Sigmoid colon (tissue), 7 donors: ENCODE measurements around the gene MAGEB3. TPM values are rescaled to one million over a fixed set of nuclear protein-coding genes. Genes with fewer than 3 reads are reported as not detected.

Source experiments
- DNase-seq: peaks from one replicate; pipeline ENCODE4 v3.0.0-alpha.2; 2019
- H3K27ac ChIP-seq, 4 donors: fragments of 200-600 bp; sonication (generic); one replicate each; pipeline ENCODE4 v1.5.1; 2016 to 2019; ENCODE audit warnings: mild to moderate bottlenecking in 1 of 4
- H3K27me3 ChIP-seq, 3 donors: fragments of 200-600 bp; sonication (generic); one replicate each; pipeline ENCODE4 v1.5.1; 2019; ENCODE audit warnings: mild to moderate bottlenecking in 1 of 3
- H3K36me3 ChIP-seq, 4 donors: fragments of 200-600 bp; sonication (generic); one replicate each; pipeline ENCODE4 v1.5.1; 2016 to 2019
- H3K4me1 ChIP-seq, 4 donors: fragments of 200-600 bp; sonication (generic); one replicate each; pipeline ENCODE4 v1.5.1; 2017 to 2019
- H3K4me3 ChIP-seq, 4 donors: fragments of 200-600 bp; sonication (generic); one replicate each; pipeline ENCODE4 v1.5.1; 2017 to 2019; ENCODE audit warnings: mild to moderate bottlenecking in 2 of 4, moderate library complexity in 1 of 4
- H3K9me3 ChIP-seq, 4 donors: fragments of 200-600 bp in 3 of 4; sonication (generic) in 3 of 4; one replicate each; pipeline versions ENCODE4 v1.5.1 to v1.6.1; 2013 to 2019
- EP300 ChIP-seq, 4 donors: sonication (generic); formaldehyde crosslinking; IDR thresholded peaks; one replicate each; pipeline ENCODE4 v1.6.1; 2017; ENCODE audit warnings: antibody characterized with exemption in 4 of 4
- POLR2A ChIP-seq, 2 donors: fragments of 450-650 bp; IDR thresholded peaks; one replicate each; pipeline ENCODE4 v1.6.1; 2016; ENCODE audit warnings: antibody characterized with exemption in 2 of 2, mild to moderate bottlenecking in 2 of 2, moderate library complexity in 2 of 2
- POLR2AphosphoS5 ChIP-seq, 4 donors: sonication (generic); formaldehyde crosslinking; IDR thresholded peaks; one replicate each; pipeline ENCODE4 v1.6.1; 2017; ENCODE audit warnings: antibody characterized with exemption in 4 of 4
- WGBS, 2 donors: extraction: QIAGEN DNeasy Blood & Tissue Kit; methylation state at CpG; one replicate each; pipeline ENCODE4 v1.1.7; 2013; 5-methylcytosine and 5-hydroxymethylcytosine counted together
- intact Hi-C: fragments of 100-400 bp; cut with DNase I; formaldehyde crosslinking; loops from one replicate; pipeline ENCODE4 v1.15.1; 2023
- polyA plus RNA-seq, 3 donors: library from polyadenylated mRNA; stranded (reverse); fragments of 200-250 nt; gene quantifications; one replicate each; pipeline ENCODE4 v1.2.3, GENCODE V29; 2013
- total RNA-seq, 4 donors: library from RNA; depleted of rRNA; stranded (reverse); fragments of >200 nt; gene quantifications; one replicate each; pipeline ENCODE4 v1.1.0, GENCODE V29; 2016
- TF ChIP-seq, protein P1 (sequence below), 4 experiments: fragments of 450-650 bp in 3 of 4; fragments of 200-600 bp in 1 of 4; IDR thresholded peaks; one replicate each; pipeline ENCODE4 v1.5.1; 2016 to 2019; ENCODE audit warnings: antibody characterized with exemption in 4 of 4, mild to moderate bottlenecking in 3 of 4, moderate library complexity in 2 of 4
- donor health status: healthy with polysubstance abuse.
- donor health status: Bipolar disorder and iron deficiency.
- donor health status: healthy.

The MAGEB3 gene
- total and polyA plus RNA-seq, 7 donors: not detected

DNA sequence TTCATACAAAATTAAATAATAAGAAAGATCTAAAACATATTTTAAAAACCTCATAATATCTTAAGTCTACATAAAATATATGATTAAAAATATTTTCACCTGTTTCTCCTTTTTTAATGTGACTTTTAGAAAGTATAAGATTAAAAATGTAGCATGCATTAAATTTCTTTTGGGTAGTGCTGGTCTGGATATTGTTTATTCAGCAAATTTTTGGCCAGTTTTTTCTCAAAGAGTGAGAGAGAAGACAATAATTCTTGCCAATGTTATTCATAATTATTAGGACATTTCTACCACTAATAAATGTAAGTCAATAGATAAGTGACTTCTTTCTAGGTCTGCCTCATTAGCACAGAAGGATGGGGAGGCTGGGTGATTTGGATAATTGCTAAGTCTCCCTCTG lies 30.6 kb downstream of the MAGEB3 start:
- Histone ChIP-seq H3K4me1 (no peaks in the 10 kb centered on the region), H3K4me3 (no peak overlapping the region), H3K9me3 (no peaks in the 10 kb centered on the region), H3K36me3 (no peaks in the 10 kb centered on the region), H3K27me3 (no peaks in the 10 kb centered on the region), H3K27ac (no peak overlapping the region)
- TF ChIP-seq, protein P1, sequence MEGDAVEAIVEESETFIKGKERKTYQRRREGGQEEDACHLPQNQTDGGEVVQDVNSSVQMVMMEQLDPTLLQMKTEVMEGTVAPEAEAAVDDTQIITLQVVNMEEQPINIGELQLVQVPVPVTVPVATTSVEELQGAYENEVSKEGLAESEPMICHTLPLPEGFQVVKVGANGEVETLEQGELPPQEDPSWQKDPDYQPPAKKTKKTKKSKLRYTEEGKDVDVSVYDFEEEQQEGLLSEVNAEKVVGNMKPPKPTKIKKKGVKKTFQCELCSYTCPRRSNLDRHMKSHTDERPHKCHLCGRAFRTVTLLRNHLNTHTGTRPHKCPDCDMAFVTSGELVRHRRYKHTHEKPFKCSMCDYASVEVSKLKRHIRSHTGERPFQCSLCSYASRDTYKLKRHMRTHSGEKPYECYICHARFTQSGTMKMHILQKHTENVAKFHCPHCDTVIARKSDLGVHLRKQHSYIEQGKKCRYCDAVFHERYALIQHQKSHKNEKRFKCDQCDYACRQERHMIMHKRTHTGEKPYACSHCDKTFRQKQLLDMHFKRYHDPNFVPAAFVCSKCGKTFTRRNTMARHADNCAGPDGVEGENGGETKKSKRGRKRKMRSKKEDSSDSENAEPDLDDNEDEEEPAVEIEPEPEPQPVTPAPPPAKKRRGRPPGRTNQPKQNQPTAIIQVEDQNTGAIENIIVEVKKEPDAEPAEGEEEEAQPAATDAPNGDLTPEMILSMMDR (IDR thresholded peaks at IDR 0.05): no peak
- TF ChIP-seq POLR2A (IDR thresholded peaks at IDR 0.05): no peak
- no peak for TF ChIP-seq EP300 (IDR thresholded peaks at IDR 0.05)
- TF ChIP-seq POLR2AphosphoS5 (IDR thresholded peaks at IDR 0.05): no peak
- DNase-seq: no peak
- intact Hi-C loops: no loop called here

DNA sequence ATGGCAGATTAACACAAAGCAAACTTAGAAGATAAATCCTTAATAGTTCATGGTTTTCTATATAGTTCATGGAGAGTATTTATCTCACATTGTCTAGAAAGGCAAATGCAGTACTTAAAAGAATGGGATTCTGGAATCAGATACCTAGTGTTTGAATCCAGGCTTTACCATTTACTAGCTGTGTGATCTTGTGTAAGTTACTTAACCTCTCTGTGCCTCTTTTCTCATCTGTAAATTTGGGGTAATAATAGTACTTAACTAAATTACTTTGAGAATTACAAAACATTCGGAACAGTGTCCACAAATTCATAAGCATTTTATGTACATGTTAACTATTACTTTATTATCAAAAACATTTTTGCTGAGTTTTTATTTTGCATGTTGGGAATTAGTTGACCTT lies 32.3 kb downstream of the MAGEB3 start:
- Histone ChIP-seq H3K4me3 (no peak overlapping the region), H3K27ac (no peak overlapping the region), H3K9me3 (no peaks in the 10 kb centered on the region), H3K36me3 (no peaks in the 10 kb centered on the region), H3K27me3 (no peaks in the 10 kb centered on the region), H3K4me1 (no peaks in the 10 kb centered on the region)
- WGBS, 2 donors: 76 to 89% methylated on average over 1 of the region's 1 CpG
- TF ChIP-seq, protein P1 (IDR thresholded peaks at IDR 0.05): no peak
- TF ChIP-seq POLR2A (IDR thresholded peaks at IDR 0.05) (no peak), POLR2AphosphoS5 (IDR thresholded peaks at IDR 0.05) (no peak), EP300 (IDR thresholded peaks at IDR 0.05) (no peak)
- no peak for DNase-seq
- intact Hi-C loops: no loop called here

DNA sequence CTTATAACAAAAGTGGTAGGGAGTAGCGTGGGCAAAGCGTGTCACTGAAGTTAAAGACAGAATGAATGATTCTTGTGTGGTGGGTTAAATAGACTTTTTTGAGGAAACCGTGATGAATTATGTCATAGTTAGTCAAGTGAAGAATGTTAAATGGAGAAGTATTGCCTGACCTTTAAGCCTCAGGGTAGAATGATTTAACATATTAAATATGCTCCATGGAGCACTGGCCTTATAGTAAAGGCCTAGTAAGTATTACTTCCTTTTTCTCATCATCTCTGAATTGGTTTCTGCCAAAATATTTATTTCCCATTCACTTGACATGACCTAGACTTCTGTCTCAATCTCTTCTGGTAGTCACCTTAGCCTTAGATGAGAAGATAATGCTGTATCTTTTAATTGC lies 40.2 kb downstream of the MAGEB3 start:
- no peak for DNase-seq
- intact Hi-C loops: no loop called here
- 88% methylated on average over 3 of the region's 3 CpGs for WGBS, 2 donors
- TF ChIP-seq POLR2AphosphoS5 (IDR thresholded peaks at IDR 0.05) (no peak), POLR2A (IDR thresholded peaks at IDR 0.05) (no peak), EP300 (IDR thresholded peaks at IDR 0.05) (no peak)
- TF ChIP-seq, protein P1 (IDR thresholded peaks at IDR 0.05): no peak
- H3K27me3 ChIP-seq: no peaks in the 10 kb centered on the region
- no peak overlapping the region for H3K4me3 ChIP-seq
- H3K36me3 ChIP-seq: no peaks in the 10 kb centered on the region
- H3K27ac ChIP-seq: no peak overlapping the region
- H3K4me1 ChIP-seq: no peaks in the 10 kb centered on the region
- H3K9me3 ChIP-seq: no peaks in the 10 kb centered on the region

DNA sequence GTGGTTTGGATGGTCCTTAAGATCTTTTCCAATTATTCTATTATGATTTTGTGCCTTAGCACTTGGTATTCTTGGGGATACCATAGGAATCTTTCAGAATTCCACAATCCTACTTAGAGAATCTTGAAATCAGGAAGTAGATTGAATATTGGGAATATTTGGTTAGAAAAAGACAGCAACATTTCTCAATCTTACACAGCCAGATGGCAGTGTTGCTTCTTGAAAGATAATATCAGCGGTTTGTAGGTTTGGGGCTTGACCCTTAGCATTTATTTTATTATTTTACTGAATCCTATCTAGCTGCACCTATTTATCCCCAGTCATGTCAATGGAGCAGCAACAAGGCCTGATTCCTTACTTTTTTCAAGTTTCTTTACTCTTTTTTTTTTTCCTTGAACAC lies 45.0 kb downstream of the MAGEB3 start:
- no peak overlapping the region for H3K4me3 ChIP-seq
- no peaks in the 10 kb centered on the region for H3K36me3 ChIP-seq
- H3K27ac ChIP-seq: no peak overlapping the region
- intact Hi-C loops: no loop called here
- TF ChIP-seq POLR2AphosphoS5 (IDR thresholded peaks at IDR 0.05): no peak
- TF ChIP-seq POLR2A (IDR thresholded peaks at IDR 0.05): no peak
- TF ChIP-seq EP300 (IDR thresholded peaks at IDR 0.05): no peak
- TF ChIP-seq, protein P1 (IDR thresholded peaks at IDR 0.05): no peak
- 4 to 16% methylated on average over 1 of the region's 1 CpG for WGBS, 2 donors
- no peak for DNase-seq
- no peaks in the 10 kb centered on the region for H3K27me3 ChIP-seq
- no peaks in the 10 kb centered on the region for H3K4me1 ChIP-seq
- H3K9me3 ChIP-seq: no peaks in the 10 kb centered on the region

DNA sequence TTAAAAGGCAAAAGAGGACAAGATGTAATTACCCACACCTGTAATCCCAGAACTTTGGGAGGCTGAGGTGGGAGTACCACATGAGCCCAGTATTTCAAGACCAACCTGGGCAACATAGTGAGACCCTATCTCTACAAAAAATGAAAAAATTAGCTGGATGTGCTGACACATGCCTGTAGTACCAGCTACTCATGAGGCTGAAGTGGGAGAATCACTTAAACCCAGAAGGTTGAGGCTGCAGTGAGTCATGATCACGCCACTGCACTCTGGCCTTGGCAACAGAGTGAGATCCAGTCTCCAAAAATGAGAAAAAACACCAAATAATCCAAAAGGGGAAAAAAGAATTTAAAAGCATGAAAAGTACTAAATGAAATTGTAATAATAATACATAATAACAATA lies 47.9 kb downstream of the MAGEB3 start:
- Histone ChIP-seq H3K9me3 (no peaks in the 10 kb centered on the region), H3K27ac (no peak overlapping the region), H3K27me3 (no peaks in the 10 kb centered on the region), H3K36me3 (no peaks in the 10 kb centered on the region), H3K4me1 (no peaks in the 10 kb centered on the region), H3K4me3 (no peak overlapping the region)
- intact Hi-C loops: no loop called here
- TF ChIP-seq EP300 (IDR thresholded peaks at IDR 0.05) (no peak), POLR2AphosphoS5 (IDR thresholded peaks at IDR 0.05) (no peak), POLR2A (IDR thresholded peaks at IDR 0.05) (no peak)
- TF ChIP-seq, protein P1 (IDR thresholded peaks at IDR 0.05): no peak
- WGBS, 2 donors: 77 to 79% methylated on average over 1 of the region's 1 CpG
- DNase-seq: no peak
